ENCODE data around the gene PTBP3. TPM values are rescaled to one million over a fixed set of nuclear protein-coding genes. Genes with fewer than 3 reads are reported as not detected.

Gene PTBP3
- polyA plus RNA-seq, 1 donor: 40.8 TPM

GRCh38 chr9:112174965-112175795 is 158.2 kb downstream of the PTBP3 start, which contains the start of gene SUSD1:
TSS of gene SUSD1 (minus strand) at chr9:112175297. CDS start at chr9:112175235, 62 bp downstream.
- peak within 1 kb of the TSS; percentile 65 for H3K4me3 ChIP-seq (ENCODE audit: low read length)
- no peaks in the 10 kb centered on the region for H3K9me3 ChIP-seq (ENCODE audit: control insufficient read depth, low read depth, low read length)
- DNase-seq: peak in 1 of 2 donors; percentile 82
- H3K27ac ChIP-seq (ENCODE audit: low read length): peak within 1 kb of the TSS; percentile 94
- no peaks in the 10 kb centered on the region for H3K36me3 ChIP-seq (ENCODE audit: control insufficient read depth, insufficient read depth, low read length)
- H3K4me1 ChIP-seq (ENCODE audit: control insufficient read depth, insufficient read depth, low read length): peaks cover 57% of the 10 kb centered on the region
- H3K27me3 ChIP-seq (ENCODE audit: control insufficient read depth, insufficient read depth, low read length): no peaks in the 10 kb centered on the region
- 0% methylated on average over 4 of the region's 88 CpGs for WGBS (ENCODE audit: insufficient coverage, low lambda C conversion rate)

- H3K27me3 ChIP-seq (ENCODE audit: control insufficient read depth, insufficient read depth, low read length): no peaks in the 10 kb centered on the region
- no CpG with 5 or more reads among the region's 42 CpGs for WGBS (ENCODE audit: insufficient coverage, low lambda C conversion rate)
- peak overlapping the region; percentile 94 for H3K27ac ChIP-seq (ENCODE audit: low read length)
- peaks cover 63% of the 10 kb centered on the region for H3K4me1 ChIP-seq (ENCODE audit: control insufficient read depth, insufficient read depth, low read length)
- H3K4me3 ChIP-seq (ENCODE audit: low read length): peak overlapping the region; percentile 52
- H3K9me3 ChIP-seq (ENCODE audit: control insufficient read depth, low read depth, low read length): no peaks in the 10 kb centered on the region
- no peaks in the 10 kb centered on the region for H3K36me3 ChIP-seq (ENCODE audit: control insufficient read depth, insufficient read depth, low read length)
- DNase-seq: peak; percentile 68 to 88
Measured at GRCh38 chr9:112174222-112174964, 159.0 kb downstream of the PTBP3 start.

DNA sequence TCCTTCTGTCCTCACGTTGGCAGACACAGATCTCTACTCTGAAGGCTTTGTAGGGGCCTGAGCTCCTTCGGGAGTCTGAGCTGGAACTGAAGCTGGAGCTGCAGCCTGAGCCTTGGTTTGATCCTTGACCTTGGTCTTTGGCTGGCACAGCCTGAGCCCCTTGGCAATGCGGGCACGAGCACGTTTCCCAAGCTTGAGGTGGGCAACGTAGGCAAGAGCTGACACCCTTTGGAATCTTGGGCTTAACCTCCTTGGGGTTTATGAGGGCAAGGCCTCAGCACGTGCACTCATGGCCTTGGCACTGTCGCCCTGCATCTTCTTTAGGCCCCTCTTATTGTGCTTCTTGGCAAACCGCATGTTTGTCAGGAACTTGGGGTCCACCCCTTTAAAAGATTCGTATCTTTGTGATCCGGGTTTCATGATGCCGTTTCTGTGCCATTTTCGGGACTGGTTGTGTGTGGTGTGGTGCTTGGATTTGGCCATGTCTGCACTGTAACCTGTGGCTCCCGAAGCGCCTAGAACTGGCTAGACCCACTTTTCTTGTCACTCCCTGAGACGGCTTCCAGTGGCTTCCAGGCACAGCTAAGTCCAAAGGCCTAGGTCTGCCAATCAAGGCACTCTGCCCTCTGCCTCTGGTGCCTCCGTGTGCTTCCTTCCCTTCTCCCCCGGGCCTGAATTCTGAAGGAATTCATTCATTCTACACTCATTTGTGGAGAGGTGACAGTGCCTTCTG is 159.8 kb downstream of the PTBP3 start:
- no peaks in the 10 kb centered on the region for H3K9me3 ChIP-seq (ENCODE audit: control insufficient read depth, low read depth, low read length)
- peak in 1 of 2 donors; percentile 78 for DNase-seq
- H3K36me3 ChIP-seq (ENCODE audit: control insufficient read depth, insufficient read depth, low read length): no peaks in the 10 kb centered on the region
- WGBS (ENCODE audit: insufficient coverage, low lambda C conversion rate): no CpG with 5 or more reads among the region's 18 CpGs
- H3K27me3 ChIP-seq (ENCODE audit: control insufficient read depth, insufficient read depth, low read length): no peaks in the 10 kb centered on the region
- peak overlapping the region; percentile 52 for H3K4me3 ChIP-seq (ENCODE audit: low read length)
- peaks cover 70% of the 10 kb centered on the region for H3K4me1 ChIP-seq (ENCODE audit: control insufficient read depth, insufficient read depth, low read length)
- peak overlapping the region; percentile 94 for H3K27ac ChIP-seq (ENCODE audit: low read length)

- WGBS (ENCODE audit: insufficient coverage, low lambda C conversion rate): no CpG with 5 or more reads among the region's 5 CpGs
- Histone ChIP-seq H3K27me3 (ENCODE audit: control insufficient read depth, insufficient read depth, low read length) (no peaks in the 10 kb centered on the region), H3K27ac (ENCODE audit: low read length) (peak overlapping the region; percentile 91), H3K36me3 (ENCODE audit: control insufficient read depth, insufficient read depth, low read length) (no peaks in the 10 kb centered on the region), H3K4me3 (ENCODE audit: low read length) (no peak overlapping the region), H3K4me1 (ENCODE audit: control insufficient read depth, insufficient read depth, low read length) (peaks cover 77% of the 10 kb centered on the region), H3K9me3 (ENCODE audit: control insufficient read depth, low read depth, low read length) (no peaks in the 10 kb centered on the region)
- DNase-seq: no peak
Measured at GRCh38 chr9:112170968-112171367, 162.5 kb downstream of the PTBP3 start.

DNA sequence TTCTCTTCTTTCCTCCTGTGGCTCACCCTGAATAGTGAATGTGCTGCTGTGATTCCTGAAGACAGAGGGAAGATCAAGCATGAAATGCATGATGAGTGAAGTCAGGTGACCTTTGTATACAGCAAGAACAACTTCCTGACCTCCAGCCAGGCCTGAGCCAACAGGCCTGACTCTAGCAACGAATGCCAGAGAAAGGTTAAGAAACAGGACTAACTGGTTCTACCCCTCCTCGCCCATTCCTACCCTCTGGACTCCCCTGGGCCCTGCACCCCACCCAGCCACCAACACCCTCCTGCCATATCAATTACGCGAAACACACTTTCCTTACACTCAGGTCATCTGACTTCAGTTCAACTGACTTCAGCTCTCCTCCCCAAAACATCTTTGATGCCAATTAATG is 163.2 kb downstream of the PTBP3 start:
- DNase-seq: peak; percentile 88 to 95
- Histone ChIP-seq H3K4me3 (ENCODE audit: low read length) (no peak overlapping the region), H3K27me3 (ENCODE audit: control insufficient read depth, insufficient read depth, low read length) (no peaks in the 10 kb centered on the region), H3K27ac (ENCODE audit: low read length) (peak overlapping the region; percentile 91), H3K4me1 (ENCODE audit: control insufficient read depth, insufficient read depth, low read length) (peaks cover 73% of the 10 kb centered on the region), H3K36me3 (ENCODE audit: control insufficient read depth, insufficient read depth, low read length) (no peaks in the 10 kb centered on the region), H3K9me3 (ENCODE audit: control insufficient read depth, low read depth, low read length) (no peaks in the 10 kb centered on the region)
- WGBS (ENCODE audit: insufficient coverage, low lambda C conversion rate): no CpG with 5 or more reads among the region's 4 CpGs

DNA sequence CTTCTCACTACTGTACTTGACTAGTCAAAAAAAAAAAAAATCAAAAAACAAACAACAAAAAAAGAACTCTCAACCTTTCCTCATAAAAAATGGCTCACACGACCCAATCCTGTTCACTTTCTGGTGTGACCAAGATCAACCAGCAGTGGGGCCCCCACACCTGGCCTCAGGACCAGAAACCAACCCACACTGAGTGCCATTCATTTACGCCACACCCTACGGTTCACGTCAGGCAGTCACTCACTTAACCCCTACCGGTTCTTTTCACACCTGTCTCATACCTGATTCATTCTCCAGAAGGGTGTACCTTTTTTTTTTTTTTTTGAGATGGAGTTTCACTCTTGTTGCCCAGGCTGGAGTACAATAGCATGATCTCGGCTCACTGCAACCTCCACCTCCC is 164.1 kb downstream of the PTBP3 start:
- peak; percentile 71 to 90 for DNase-seq
- Histone ChIP-seq H3K9me3 (ENCODE audit: control insufficient read depth, low read depth, low read length) (no peaks in the 10 kb centered on the region), H3K4me1 (ENCODE audit: control insufficient read depth, insufficient read depth, low read length) (peaks cover 74% of the 10 kb centered on the region), H3K36me3 (ENCODE audit: control insufficient read depth, insufficient read depth, low read length) (no peaks in the 10 kb centered on the region), H3K27ac (ENCODE audit: low read length) (peak overlapping the region; percentile 91), H3K4me3 (ENCODE audit: low read length) (no peak overlapping the region), H3K27me3 (ENCODE audit: control insufficient read depth, insufficient read depth, low read length) (no peaks in the 10 kb centered on the region)
- WGBS (ENCODE audit: insufficient coverage, low lambda C conversion rate): 20% methylated on average over 1 of the region's 6 CpGs

DNA sequence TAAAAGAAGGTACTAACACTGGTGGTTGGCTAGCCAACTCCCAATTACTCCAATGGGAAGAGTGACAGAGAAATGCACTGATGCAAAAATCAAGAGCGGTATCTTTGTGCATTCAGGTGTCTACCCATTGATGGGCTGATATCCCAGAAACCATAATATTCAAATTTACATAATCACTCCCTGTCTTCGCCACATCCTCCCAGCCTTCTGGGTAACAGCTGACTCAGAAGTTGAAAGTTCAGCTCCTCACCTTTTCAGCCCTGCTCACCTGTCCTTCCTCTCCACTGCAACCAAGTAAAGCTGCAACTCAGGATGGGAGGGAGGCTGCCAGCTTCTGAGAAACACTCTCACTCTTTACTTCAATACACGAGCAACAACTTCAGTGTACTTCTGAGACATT is 165.2 kb downstream of the PTBP3 start:
- no peak overlapping the region for H3K4me3 ChIP-seq (ENCODE audit: low read length)
- H3K27ac ChIP-seq (ENCODE audit: low read length): peak overlapping the region; percentile 91
- DNase-seq: peak in 1 of 2 donors; percentile 78
- WGBS (ENCODE audit: insufficient coverage, low lambda C conversion rate): no CpG with 5 or more reads among the region's 3 CpGs
- no peaks in the 10 kb centered on the region for H3K27me3 ChIP-seq (ENCODE audit: control insufficient read depth, insufficient read depth, low read length)
- H3K9me3 ChIP-seq (ENCODE audit: control insufficient read depth, low read depth, low read length): no peaks in the 10 kb centered on the region
- H3K4me1 ChIP-seq (ENCODE audit: control insufficient read depth, insufficient read depth, low read length): peaks cover 70% of the 10 kb centered on the region
- no peaks in the 10 kb centered on the region for H3K36me3 ChIP-seq (ENCODE audit: control insufficient read depth, insufficient read depth, low read length)

Other genes starting within 250 kb of the PTBP3 start
- 28.4 TPM for gene SUSD1, start 158.3 kb downstream of the PTBP3 start, polyA plus RNA-seq
- 49.3 TPM for gene HSDL2, start 46.5 kb upstream of the PTBP3 start, polyA plus RNA-seq
- gene KIAA1958, start 153.2 kb upstream of the PTBP3 start, polyA plus RNA-seq: 8.9 TPM